Heart left ventricle (tissue), 13 donors: Measurements from ENCODE around the gene AHNAK2.

Experiments used
- POLR2A ChIP-seq, 2 donors: fragments of 450-650 bp; IDR thresholded peaks; one replicate each; pipeline ENCODE4 v1.6.1; 2017; ENCODE audit warnings: antibody characterized with exemption in 2 of 2, mild to moderate bottlenecking in 2 of 2, moderate library complexity in 2 of 2
- TF ChIP-seq, protein P1 (sequence below), 12 donors: fragments of 200-600 bp; sonication (generic) in 4 of 12; IDR thresholded peaks; one replicate each; pipeline versions ENCODE4 v1.5.0 to v1.8.0; 2018 to 2022; ENCODE audit warnings: antibody characterized with exemption in 12 of 12, mild to moderate bottlenecking in 5 of 12
- donor health status: ischemic (EF 13 %, LVEDD 7.1; RV severe dilation, severe dysfunction).
- donor health status: DM: no; HTN: yes; CAD: no.
- donor health status: DM: no; HTN: no; CAD: no.
- donor health status: ischemic (EF 25% LVEDD 6.9; RV normal size, moderate dysfunction).
- donor health status: ischemic (EF 25% LVEDD 5.7; RV mildly dilated, moderate dysfunction).
- donor health status: ischemic (EF 35%, LVEDD 5.7; RV mildly dilated, moderate dysfunction).
- donor health status: nonischemic (EF 11% LVEDD 7.7; RV severe dilation, severe dysfunction).
- donor health status: DM: yes; HTN: yes; CAD: no.
- donor health status: PGD.
- donor health status: ischemic (EF 29% LVEDD 5.4; RV normal size, mild dysfunction).
- donor health status: nonischemic (EF 23%, LVEDD 6.1; RV moderate dilation, normal function).

DNA sequence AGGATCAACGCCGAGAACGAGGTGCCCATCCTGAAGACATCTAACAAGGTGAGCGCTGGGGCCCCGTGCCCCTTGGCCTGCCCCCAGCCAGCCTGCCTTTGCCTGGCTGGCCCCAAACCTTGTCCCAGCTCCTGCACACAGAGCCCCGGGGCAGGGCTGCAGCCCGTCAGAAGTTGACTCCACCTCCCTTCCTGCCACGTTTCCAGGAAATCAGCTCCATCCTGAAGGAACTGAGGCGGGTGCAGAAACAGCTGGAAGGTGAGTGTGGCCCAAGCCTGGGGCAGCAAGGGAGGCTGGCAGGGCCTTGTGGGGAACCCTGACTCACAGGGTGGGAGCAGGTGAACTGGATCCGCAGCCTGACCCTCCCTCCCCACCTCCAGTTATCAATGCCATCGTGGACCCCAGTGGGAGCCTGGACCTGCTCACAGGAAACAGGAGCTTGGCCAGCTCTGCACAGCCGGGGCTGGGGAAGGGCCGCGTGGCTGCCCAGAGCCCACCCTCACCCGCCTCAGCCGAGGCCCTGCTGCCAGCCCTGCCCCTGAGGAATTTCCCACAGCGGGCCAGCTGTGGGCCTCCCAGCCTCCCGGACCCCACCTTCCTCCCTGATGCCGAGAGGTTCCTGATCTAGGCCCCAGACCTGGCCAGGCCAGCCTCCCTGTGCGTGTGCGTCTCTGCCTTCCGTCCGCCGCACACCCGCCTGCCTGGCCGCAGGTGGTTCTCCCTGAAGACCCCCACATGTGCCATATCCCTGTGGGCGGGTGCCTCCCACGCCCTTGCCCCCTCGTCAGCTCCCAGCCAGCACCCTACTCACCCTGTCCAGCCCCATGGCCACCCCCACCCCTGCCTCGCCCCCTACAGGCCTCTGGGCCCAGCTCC is 83.6 kb downstream of the AHNAK2 start:
- TF ChIP-seq, protein P1, sequence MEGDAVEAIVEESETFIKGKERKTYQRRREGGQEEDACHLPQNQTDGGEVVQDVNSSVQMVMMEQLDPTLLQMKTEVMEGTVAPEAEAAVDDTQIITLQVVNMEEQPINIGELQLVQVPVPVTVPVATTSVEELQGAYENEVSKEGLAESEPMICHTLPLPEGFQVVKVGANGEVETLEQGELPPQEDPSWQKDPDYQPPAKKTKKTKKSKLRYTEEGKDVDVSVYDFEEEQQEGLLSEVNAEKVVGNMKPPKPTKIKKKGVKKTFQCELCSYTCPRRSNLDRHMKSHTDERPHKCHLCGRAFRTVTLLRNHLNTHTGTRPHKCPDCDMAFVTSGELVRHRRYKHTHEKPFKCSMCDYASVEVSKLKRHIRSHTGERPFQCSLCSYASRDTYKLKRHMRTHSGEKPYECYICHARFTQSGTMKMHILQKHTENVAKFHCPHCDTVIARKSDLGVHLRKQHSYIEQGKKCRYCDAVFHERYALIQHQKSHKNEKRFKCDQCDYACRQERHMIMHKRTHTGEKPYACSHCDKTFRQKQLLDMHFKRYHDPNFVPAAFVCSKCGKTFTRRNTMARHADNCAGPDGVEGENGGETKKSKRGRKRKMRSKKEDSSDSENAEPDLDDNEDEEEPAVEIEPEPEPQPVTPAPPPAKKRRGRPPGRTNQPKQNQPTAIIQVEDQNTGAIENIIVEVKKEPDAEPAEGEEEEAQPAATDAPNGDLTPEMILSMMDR (IDR thresholded peaks at IDR 0.05): no peak
- TF ChIP-seq POLR2A (IDR thresholded peaks at IDR 0.05): no peak
